DMS53 (cell line): Measurements from ENCODE around the gene KCNIP4.

Experiments used
- DNase-seq: peaks from one replicate; lab custom pipeline; 2025; lab: John Stamatoyannopoulos, UW

The KCNIP4 gene

DNA sequence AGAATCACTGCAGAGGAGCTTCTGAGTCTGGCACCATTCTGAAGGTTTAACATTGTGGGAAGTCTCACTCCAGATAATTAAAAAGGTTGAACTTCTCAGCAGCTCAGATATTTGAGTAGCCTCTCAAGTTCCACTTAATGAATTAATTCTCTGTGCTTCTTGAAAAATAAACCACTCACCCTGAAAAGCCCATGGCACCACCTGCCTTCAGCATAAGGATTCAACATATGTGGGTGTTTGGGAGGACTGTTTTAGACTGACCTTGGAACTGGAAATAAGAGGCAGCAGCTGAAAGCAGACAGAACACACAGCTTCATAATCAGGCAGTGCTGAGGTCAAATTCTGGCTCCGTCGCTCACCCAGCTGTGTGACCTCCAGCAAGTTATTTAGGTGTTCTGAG lies 100.6 kb downstream of the KCNIP4 start:
- DNase-seq, result no peak

DNA sequence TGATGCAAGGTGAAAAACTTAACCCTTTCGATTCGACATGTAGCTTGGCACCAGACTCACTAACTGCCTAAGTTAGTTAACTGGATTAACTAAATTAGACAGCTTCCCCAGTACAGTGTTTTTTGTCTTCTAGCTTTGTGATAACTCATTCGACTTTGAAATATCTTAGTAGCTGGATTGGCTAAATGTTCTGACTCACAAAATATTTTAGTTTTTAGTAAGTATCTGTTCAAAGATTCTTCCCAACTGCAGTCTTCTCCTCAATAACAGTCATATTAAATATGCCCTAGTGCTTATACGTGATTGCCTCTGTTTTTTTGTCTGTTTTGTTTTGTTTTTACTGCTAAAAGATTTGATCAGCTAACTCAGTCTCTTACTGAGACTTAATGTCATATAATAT lies 102.9 kb downstream of the KCNIP4 start:
- no peak for DNase-seq

DNA sequence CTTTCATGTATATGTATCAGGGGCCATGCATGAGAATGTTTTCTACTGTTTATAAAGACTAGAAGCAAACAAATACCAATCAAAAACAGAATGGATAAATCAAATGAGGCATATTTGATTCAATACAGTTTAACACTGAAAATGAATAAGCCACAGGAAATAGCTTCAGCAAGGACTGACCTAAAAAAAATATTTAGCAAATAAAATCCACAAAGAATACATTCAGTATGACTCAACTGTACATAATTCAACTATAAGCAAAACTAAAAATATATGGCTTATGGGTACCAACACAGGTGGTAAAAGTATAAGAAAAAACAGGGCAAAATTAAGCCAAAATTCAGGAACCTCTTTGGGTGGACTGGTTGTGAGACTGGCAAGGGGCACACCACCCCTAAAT lies 112.9 kb downstream of the KCNIP4 start:
- DNase-seq, result no peak

DNA sequence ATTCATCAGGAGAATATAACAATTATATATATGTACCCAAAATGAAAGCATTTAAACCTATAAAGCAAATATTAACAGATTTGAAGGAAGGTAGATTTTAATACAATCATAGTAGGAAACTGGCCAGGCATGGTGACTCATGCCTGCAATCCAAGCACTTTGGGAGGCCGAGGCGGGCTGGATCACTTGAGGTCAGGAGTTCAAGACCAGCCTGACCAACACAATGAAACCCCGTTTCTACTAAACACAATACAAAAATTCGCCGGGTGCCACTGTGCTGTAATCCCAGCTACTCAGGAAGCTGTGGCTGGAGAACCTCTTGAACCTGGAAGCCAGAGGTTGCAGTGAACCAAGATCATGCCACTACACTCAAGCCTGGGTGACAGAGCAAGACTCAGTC lies 118.3 kb downstream of the KCNIP4 start:
- DNase-seq, result no peak

DNA sequence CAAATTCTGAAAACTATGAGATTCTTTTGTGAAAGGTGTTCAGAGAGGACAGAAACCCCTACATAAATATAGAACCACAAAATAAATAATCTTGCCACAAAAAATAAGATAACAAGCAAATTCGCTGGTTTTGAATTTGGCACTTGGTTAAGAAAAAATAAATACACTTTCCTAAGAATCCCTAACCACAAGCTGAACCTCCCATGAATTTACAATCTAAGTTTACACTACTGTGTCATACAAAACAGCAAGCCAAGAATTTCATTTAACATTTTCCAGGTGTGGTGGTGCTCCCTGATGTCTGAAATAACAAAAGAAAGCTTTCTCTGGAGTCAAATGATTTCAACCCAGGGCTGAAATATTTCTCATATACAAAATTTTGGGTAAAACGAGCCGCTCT lies 121.0 kb downstream of the KCNIP4 start:
- DNase-seq, result no peak

DNA sequence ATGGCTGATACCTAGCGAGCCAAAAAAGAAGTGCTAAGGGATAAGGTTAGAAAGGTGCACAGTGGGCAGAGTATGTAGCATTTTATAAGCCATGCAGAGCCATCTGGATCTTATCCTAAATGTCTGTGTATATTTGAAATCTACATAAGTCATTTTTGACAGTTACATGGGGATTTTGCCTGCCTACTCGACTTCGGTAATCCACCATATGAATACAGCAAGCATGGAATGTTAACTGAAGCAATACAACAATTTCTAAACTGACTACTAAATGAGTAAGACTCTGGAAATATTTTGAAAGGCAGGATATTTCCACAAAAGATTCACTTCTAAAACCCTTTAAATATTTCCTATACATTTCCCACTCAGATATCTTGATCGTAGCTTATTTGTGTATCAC lies 122.5 kb downstream of the KCNIP4 start:
- no peak for DNase-seq

DNA sequence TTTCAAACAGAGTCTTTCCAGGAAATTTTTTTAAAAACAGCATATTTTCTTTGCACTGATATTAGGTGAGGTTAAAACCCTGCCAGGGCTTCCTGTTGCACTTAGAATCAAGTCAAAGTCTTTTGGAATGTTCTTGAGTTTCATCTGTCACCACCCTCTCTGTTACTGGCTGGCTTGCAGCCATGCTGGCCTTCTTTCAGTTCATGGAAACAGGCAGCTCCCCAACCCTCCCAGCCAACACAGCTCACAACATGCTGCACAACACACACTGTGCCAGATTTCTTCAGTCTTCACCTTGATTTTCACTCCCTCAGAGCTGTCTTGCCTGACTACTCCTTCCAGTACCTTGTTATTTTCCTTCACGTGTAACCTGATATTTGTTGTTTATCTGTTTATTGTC lies 129.5 kb downstream of the KCNIP4 start:
- no peak for DNase-seq

DNA sequence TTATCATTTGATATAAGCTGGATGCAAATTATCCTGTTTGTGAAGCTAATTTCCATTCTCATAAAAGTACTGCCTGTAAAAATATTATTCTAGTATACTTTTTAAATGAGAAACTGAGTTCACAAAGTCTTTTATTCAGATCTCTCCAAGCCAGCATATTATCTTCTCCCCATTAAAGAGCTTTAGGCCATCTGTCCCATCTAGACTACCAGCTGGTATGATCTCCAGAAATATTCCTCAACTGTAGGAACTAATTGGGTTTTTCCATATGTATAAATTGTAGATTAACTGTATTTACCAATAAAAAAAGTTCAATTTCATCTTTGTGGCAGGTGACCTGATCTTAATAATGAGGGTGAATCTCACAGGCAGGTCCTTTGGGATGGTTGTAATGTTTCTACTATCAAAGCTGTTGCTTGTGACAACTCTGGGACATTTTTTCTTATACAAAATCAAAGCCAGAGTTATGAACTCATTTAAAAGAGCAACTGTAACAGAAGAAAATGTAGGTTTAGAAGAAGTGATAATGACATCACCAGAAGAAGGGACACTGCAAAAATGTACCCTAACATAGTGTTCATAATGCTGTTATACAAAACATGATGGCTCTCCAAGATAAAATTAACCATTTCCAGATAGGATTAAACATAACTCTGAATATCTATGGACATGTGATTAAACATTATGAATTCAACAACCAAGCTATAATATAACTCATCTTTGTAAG lies 132.8 kb downstream of the KCNIP4 start:
- DNase-seq, result no peak

DNA sequence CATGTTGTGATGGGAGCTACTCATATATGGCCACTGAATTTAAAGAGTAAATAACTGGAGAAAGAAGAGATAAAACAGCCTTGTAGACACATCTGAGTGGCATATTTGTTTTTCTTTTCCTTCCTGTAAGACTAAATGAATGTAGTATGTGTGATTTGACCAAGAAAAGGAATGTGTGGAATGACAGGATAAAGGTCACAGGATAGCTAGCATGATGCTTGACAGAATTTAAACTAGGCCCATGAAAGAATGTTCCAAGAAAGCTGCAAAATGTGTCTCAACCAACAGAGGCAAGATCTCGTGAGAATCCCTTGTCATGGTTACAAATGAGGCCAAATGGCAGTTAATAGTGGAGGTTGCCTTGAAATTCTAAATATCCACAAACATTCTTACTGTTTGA lies 137.0 kb downstream of the KCNIP4 start:
- no peak for DNase-seq

DNA sequence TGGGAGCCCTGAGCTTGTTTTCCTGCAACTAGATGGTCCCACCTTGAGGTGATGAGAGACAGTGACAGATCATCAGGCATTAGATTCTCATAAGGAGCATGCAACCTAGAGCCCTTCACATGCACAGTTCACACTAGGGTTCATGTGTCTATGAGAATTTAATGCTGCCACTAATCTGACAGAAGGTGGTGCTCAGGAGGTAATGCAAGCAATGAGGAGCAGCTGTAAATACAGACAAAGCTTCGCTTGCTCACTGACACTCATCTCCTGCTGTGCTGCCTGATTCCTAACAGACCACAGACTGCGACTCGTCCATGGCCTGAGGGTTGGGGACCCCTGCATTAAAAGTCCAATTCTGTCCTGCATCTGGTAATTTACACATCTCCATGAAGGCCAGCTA lies 141.6 kb downstream of the KCNIP4 start:
- peak; percentile 37 for DNase-seq

DNA sequence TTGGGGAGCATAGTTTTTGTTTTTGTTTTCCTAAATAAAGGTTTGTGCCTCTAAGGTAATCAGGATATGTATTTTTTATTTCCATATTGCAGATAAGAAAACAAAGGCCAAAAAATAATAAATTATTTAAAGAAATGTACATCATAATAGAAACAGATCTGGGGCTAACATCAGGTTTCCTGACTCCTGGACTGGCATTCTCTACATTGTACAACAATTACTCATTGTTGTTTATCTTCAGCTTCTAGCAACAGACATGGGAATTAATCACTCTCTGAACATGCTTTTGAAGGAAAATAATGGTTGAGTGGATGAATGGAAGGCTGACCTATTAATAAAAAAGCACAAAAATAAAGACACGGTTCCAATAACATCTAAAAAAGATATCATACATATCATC lies 146.2 kb downstream of the KCNIP4 start:
- DNase-seq, result no peak

DNA sequence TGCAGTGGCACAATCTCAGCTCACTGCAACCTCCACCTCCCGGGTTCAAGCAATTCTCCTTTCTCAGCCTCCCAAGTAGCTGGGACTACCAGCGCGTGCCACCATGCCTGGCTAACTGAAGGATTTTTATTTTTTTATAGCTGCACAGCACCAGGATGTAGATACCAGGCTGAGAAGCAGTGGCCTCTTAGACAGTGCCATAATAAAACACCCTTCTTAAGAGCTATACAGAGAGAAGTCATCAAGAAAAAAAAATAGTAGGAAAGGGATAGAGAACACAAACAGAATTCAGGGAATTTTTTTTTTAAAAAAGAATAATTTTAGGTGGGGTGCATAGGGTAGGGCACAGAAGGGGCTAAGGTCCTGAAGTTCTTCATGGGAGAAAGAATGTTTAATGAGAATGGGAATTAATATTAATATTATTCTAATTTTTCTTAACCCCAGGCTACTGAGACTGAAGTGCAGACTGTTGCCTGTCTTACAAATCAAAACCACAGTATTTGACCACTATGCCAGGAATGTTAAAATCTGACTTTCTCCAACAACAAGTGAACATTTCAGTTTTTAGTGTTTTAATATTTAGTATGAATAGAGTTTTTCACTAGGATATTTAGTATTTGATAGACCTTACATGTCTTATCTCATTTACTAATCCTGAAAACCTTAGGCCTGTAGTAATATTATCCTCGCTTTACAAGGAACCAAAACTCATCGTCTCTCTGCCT lies 146.7 kb downstream of the KCNIP4 start:
- DNase-seq, result no peak

DNA sequence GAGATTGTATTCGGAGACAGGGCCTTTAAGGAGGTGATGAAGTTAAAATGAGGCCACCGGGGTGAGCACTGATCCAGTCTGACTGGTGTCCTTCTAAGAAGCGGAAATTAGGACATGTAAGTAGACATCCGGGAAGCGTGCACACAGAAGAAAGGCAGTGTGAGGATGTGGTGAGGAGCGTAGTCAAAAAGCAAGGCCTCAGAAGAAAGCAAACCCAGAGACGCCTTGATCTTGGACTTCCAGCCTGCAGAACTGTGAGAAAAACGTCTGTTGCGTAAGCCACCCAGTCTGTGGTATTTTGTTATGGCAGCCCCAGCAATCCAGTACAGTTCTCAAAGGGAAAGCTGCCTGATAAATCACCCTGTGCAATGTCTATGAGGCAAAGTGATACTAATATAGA lies 153.5 kb downstream of the KCNIP4 start:
- DNase-seq, result no peak

DNA sequence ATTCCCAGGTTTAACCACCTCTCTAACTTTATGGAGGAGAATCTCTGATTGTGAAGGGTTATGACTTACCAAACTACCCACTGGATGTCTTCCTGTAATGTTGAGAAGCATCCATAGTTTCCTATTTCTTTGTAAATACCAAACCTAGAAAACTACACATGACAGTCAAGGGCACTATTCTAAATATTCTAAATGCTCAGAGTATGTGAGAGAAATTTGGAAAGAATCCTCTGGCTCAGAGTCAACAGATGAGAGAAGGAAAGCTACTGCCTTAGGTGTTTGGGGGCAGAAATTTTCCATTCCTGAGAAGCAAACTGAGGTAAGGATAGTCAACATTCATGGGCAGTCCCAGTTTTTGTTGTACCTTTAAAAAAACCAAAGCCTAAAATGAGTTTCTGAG lies 155.8 kb downstream of the KCNIP4 start:
- no peak for DNase-seq

DNA sequence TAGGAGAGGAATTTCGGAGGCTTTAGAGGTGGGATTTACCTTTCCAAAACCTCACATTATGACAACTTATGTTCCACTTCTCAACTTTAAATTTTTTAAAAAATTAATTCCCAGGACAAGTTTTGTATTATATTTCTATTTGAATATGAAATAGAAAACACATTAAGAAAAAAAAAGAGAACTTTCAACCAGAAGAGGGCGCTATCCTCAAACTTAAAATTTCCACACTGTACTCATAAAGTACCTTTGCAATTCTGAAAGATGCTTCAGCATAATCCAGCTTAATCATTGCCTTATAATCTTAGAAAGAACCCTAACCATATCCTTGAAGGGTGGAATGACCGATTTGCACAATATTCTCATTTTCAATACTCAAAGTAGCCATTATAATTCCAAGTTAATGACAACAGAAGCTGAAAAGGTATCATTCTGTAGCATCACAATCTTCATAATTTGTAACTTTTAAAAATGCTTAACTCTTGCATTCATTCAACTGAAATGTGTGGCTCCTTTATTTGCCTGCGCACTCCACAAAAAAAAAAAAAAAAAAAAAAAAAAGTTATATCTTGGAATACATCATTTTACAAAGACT lies 158.0 kb downstream of the KCNIP4 start:
- peak; percentile 68 for DNase-seq

DNA sequence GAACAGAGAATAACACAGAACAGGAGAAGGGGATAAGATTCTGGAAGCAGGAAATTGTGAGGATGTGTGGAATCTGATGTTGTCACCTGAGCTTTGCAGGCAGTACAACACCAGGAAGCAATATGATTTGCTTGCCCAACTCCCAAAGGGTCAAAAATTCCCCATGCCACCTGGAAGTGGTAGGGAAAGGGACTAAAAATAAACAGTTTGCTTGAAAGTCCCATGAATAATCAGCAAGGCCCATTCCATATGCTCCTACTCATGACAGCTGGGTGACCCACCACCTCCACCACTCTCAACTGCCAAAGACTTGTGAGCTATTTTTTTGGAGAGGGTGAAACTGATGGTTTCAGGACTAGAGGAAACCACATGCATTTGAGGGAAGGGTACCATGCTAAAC lies 168.4 kb downstream of the KCNIP4 start:
- DNase-seq, result peak; percentile 33

DNA sequence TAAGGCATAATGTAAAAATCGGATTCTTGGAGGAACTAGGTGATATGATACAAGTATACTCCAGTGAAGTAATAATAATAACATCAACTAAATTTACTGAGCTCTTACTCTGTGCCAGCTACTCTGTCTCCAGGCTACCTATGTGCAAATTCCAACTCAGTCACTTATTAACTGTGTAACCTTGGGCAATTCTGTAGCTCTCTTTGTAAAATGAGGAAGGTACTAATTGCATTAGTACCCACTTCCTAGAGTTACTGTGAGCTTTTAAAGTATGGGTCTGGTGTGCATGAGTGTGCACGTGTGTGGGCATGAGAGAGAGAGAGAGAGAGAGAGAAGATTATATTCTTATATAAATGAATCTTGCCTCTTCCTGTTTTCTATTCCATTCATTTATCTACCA lies 169.9 kb downstream of the KCNIP4 start:
- DNase-seq, result no peak

DNA sequence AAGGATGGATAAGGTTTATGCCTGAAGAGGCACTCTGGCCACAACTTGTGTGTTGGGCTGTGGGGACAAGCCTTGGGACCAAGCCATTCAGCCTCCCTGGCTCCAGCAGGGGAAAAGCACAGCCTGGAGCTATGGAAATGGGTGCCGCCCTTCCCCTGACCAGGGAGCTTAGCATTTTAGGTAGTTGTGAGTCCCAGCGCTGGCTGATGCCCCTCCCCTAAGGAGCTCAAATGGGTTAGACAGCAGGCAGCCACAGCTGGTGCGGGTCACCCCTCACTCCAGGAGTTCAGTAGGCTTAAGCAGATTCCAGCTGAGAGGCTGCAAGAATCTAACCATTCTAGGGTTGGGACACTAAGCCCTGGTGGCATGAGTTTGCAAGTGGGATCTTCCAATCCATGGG lies 172.9 kb downstream of the KCNIP4 start:
- DNase-seq, result no peak

DNA sequence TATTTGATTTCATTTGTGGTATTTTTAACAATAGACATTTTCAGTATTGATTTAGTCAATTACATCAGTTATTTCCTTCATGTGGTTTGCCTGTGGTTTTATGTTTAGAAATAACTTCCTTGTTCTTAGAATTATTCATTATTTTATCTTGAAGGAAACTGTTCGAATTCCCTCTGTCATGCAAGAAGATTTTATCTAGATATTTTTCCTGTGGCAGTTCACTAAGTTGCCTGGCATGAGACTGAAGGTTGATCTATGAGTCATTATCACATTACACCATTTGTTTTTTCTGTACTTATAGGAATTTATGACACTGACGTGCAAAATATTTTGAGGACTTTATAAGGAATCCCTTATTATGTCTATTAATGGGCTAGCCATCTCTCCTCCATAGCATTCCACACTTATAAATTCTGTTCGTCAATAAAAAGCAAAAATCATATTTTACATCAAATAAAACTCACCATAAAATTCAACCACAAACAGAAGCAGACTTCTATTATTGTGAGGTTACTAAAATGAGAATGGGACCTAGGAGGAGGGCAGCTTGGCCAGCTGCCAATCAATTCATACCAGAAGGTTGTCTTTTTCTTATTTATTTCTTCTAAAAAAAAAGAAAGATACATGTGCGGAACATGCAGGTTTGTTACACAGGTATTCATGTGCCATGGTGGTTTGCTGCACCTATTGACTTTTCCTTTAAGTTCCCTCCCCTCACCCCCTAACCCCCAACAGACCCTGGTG lies 179.0 kb downstream of the KCNIP4 start:
- DNase-seq, result peak; percentile 26

DNA sequence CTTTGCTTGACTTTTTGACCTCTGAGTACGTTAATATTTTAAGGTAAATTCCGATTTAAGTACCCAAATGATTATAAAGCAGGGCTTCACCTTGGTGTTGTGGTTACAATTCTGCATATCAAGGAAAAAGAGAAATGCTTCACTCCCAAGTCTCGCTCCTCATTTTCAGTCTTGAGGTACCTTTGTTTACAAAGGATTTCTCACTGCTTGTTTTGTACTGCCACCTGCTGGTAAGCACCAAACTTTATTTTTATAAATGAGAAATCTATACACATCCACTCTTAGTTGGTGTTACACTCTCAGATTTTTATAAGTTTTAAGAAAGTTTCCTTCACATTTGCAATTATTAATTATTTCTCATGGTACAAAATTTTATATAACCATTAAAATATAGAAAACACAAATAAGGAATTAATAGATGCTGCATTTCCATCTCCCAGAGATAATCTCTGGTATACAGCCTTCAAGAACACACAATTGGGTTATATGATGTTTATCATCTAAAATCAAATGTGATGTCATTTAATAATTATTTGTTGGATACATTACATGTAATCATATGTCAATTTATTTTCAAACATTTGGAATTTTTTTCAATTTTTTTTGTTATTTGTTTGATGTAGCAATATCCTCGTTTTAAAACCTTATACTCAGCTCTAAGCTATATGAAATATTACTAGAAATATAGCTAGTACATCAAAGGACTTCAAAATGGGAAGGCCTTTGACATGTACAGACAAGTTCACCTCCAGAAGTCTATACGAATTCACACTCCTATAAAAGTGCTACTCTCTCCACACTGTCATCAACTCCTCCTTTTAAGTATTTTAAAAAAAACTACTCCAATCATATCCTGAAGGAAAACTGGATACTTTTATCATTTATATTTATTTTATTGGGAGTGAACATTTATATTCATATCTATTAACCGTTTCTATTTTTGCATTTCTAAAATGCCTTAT lies 179.9 kb downstream of the KCNIP4 start:
- DNase-seq, result peak; percentile 84

DNA sequence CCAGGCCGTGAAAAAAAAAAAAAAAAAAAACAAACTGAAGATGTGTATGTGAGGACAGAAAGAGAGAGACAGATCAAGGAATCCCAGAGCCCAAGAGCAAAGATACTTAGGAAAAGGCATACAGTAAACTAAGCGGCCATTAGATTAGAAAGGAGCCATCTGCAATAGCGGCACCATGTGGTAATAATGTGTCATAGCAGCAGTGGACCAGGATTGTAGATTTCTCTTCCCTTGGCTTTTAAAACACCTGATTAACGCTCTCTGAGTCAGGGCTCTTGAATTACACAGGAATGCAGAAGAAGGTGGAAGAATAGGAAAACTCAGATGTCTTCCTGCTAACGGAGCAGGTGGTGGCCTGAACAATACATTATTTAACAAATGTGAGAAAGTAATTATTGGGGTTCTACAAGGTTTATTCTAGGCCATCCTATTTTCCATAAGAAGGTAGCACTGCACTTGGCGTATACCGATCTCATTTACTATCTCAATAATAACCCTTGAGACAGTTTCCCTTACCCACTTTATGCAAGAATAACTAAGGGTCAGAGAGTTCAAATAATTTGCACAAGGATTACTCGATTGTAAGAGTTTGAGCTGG lies 182.7 kb downstream of the KCNIP4 start:
- DNase-seq, result peak; percentile 81
